Neutrophil (primary cell): ENCODE results near the gene TMEM69.
"Not testable (repeated sequence)": the region's sequence is repeated elsewhere in the genome, so short reads cannot be mapped to it uniquely, and the experiment has no call there.

ENCODE experiments used
- H3K27ac ChIP-seq: fragments of 200-600 bp; sonication (generic); 2 replicates; pipeline ENCODE4 v1.5.1; 2016; ENCODE audit warnings: mild to moderate bottlenecking, moderate library complexity
- H3K27me3 ChIP-seq: fragments of 200-600 bp; sonication (generic); 2 replicates; pipeline ENCODE4 v1.6.0; 2016; ENCODE audit warnings: mild to moderate bottlenecking
- H3K36me3 ChIP-seq: fragments of 200-600 bp; sonication (generic); 2 replicates; pipeline ENCODE4 v1.5.1; 2017
- H3K4me1 ChIP-seq, 2 experiments: fragments of 200-600 bp in 1 of 2; sonication (generic) in 1 of 2; 1 replicate in 1 of 2; 2 replicates in 1 of 2; pipeline versions ENCODE4 v1.5.1 to v1.6.1; 2013 to 2016; ENCODE audit warnings: low read depth in 1 of 2, low read length in 1 of 2, mild to moderate bottlenecking in 1 of 2, moderate library complexity in 1 of 2; ENCODE audit not compliant: control insufficient read depth in 1 of 2, insufficient read depth in 1 of 2
- H3K4me3 ChIP-seq, 2 experiments: fragments of 200-600 bp in 1 of 2; sonication (generic) in 1 of 2; 1 replicate in 1 of 2; 2 replicates in 1 of 2; pipeline ENCODE4 v1.5.1; 2013 to 2016; ENCODE audit warnings: low read depth in 1 of 2, low read length in 1 of 2, mild to moderate bottlenecking in 1 of 2, moderate library complexity in 1 of 2
- H3K9me3 ChIP-seq: fragments of 200-600 bp; sonication (generic); 2 replicates; pipeline ENCODE4 v1.5.1; 2016
- TF ChIP-seq, protein P1 (sequence below): fragments of 200-600 bp; sonication (generic); IDR thresholded peaks from 2 replicates; pipeline ENCODE4 v1.5.1; 2016; ENCODE audit warnings: antibody characterized with exemption

Gene TMEM69

DNA sequence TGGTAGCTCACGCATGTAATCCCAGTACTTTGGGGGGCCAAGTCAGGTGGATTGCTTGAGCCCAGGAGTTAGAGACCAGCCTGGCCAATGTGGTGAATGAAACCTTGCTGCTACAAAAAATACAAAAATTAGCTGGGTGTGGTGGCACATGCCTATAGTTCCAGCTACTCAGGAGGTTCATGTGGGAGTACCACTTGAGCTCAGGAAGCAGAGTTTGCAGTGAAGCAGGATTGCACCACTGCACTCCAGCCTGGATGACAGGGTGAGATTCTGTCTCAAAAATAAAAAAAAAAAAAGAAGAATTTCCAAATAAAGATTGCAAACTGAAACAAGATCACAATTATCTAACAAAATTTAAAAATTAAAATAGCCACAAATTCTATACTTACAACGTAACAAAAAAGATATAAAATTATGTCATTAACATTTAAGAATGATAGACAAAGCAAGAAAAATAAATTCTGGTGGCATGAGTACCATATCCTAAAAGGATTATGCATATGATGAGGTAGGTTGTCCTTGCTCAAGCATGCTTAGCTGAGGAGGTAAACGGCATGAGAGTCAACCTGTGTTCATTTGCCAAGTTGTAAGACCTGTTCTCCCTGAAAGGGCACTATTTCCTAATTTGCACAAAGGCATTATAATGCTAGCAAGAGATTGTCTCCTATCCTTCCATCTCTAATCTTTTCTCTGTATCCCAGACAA is 42.2 kb downstream of the TMEM69 start:
- Histone ChIP-seq H3K27ac (no peak overlapping the region), H3K9me3 (no peaks in the 10 kb centered on the region), H3K27me3 (no peaks in the 10 kb centered on the region), H3K4me3 (no peak overlapping the region), H3K4me1 (no peaks in the 10 kb centered on the region), H3K36me3 (peaks cover 7% of the 10 kb centered on the region)
- TF ChIP-seq, protein P1, sequence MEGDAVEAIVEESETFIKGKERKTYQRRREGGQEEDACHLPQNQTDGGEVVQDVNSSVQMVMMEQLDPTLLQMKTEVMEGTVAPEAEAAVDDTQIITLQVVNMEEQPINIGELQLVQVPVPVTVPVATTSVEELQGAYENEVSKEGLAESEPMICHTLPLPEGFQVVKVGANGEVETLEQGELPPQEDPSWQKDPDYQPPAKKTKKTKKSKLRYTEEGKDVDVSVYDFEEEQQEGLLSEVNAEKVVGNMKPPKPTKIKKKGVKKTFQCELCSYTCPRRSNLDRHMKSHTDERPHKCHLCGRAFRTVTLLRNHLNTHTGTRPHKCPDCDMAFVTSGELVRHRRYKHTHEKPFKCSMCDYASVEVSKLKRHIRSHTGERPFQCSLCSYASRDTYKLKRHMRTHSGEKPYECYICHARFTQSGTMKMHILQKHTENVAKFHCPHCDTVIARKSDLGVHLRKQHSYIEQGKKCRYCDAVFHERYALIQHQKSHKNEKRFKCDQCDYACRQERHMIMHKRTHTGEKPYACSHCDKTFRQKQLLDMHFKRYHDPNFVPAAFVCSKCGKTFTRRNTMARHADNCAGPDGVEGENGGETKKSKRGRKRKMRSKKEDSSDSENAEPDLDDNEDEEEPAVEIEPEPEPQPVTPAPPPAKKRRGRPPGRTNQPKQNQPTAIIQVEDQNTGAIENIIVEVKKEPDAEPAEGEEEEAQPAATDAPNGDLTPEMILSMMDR = no peak

DNA sequence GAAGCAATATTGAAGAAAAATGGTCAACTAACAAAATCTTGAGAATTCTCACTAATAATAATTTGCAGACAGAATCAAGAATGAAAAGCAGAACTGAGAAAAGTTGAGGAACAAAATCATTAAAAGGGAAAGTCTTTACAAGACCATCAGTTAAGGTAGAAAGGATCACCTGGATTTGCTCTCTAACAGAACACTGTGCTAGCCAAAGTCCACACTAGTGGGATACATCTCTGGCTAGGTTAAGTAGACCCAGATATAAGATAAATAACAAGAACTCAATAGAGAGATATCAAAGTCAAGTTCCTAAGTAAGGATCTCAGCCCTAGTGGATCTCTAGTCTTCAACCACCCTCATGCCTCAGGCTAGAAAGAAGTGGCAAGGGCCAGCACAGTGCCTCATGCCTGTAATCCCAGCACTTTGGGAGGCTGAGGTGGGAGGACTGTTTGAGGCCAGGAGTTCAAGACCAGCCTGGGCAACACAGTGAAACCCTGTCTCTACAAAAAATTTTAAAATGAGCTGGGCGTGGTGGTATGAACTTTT is 42.9 kb downstream of the TMEM69 start:
- no peak overlapping the region for H3K27ac ChIP-seq
- H3K36me3 ChIP-seq = peaks cover 7% of the 10 kb centered on the region
- TF ChIP-seq, protein P1 = no peak
- no peaks in the 10 kb centered on the region for H3K9me3 ChIP-seq
- no peaks in the 10 kb centered on the region for H3K4me1 ChIP-seq
- no peaks in the 10 kb centered on the region for H3K27me3 ChIP-seq
- H3K4me3 ChIP-seq = no peak overlapping the region

DNA sequence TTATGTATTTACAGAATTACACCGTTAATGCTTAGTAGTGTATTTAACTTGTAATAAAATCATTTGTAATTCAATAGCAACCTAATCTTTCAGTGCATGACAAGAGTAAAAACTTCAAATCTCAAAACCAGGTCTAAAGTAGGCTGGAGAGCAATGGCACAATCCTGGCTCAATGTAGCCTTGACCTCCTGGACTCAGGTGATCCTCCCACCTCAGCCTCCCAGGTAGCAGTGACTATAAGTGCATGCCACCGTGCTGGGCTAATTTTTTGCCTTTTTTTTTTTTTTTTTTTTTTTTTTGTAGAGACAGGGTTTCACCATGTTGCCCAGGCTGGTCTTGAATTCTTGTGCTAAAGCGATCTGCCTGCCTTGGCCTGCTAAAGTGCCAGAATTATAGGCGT is 51.2 kb downstream of the TMEM69 start:
- Histone ChIP-seq H3K4me3 (no peak overlapping the region), H3K9me3 (no peaks in the 10 kb centered on the region), H3K27me3 (no peaks in the 10 kb centered on the region), H3K4me1 (no peaks in the 10 kb centered on the region), H3K27ac (no peak overlapping the region), H3K36me3 (no peaks in the 10 kb centered on the region)
- TF ChIP-seq, protein P1 = no peak

DNA sequence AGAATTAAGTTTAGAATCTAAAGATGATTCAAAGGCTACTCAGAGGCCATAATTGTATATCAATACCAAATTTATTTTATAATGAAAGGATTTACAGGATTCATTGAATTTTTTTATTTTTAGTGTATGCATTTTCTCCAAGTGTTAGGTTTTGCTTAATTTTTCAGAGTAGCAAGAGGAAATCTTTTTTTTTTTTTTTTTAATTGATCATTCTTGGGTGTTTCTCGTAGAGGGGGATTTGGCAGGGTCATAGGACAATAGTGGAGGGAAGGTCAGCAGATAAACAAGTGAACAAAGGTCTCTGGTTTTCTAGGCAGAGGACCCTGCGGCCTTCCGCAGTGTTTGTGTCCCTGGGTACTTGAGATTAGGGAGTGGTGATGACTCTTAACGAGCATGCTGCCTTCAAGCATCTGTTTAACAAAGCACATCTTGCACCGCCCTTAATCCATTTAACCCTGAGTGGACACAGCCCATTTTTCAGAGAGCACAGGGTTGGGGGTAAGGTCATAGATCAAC is 51.7 kb downstream of the TMEM69 start:
- not testable (repeated sequence) for H3K4me1 ChIP-seq, H3K36me3 ChIP-seq, H3K27me3 ChIP-seq, H3K27ac ChIP-seq, H3K4me3 ChIP-seq, H3K9me3 ChIP-seq
